Type B pancreatic cell (in vitro differentiated cells): ENCODE results near the gene OPN1LW. TPM values are rescaled to one million over a fixed set of nuclear protein-coding genes. Genes with fewer than 3 reads are reported as not detected.
"Not testable (repeated sequence)": the region's sequence is repeated elsewhere in the genome, so short reads cannot be mapped to it uniquely, and the experiment has no call there.

Experiments used
- DNase-seq: peaks from one replicate; pipeline ENCODE4 v3.0.0; 2021; ENCODE audit warnings: mixed read lengths; ENCODE audit not compliant: unreplicated experiment; ENCODE audit errors: extremely low spot score
- H3K27ac Mint-ChIP-seq: 2 replicates; pipeline ENCODE4 v1.8.0; 2021; ENCODE audit warnings: mild to moderate bottlenecking, mixed read lengths
- H3K27me3 Mint-ChIP-seq: 2 replicates; pipeline ENCODE4 v1.8.0; 2021; ENCODE audit warnings: mixed read lengths
- H3K36me3 Mint-ChIP-seq: 2 replicates; pipeline ENCODE4 v1.8.0; 2021; ENCODE audit warnings: mixed read lengths
- H3K4me1 Mint-ChIP-seq: one replicate; pipeline ENCODE4 v1.8.0; 2021; ENCODE audit warnings: mixed read lengths; ENCODE audit not compliant: unreplicated experiment
- H3K4me3 Mint-ChIP-seq: 2 replicates; pipeline ENCODE4 v1.8.0; 2021; ENCODE audit warnings: mild to moderate bottlenecking, mixed read lengths
- H3K9me3 Mint-ChIP-seq: 2 replicates; pipeline ENCODE4 v1.8.0; 2021; ENCODE audit warnings: mixed read lengths
- total RNA-seq: library from RNA; stranded (reverse); gene quantifications from 2 replicates; pipeline ENCODE4 v1.2.1, GENCODE V29; 2021; ENCODE audit warnings: low replicate concordance
- TF ChIP-seq, protein P1 (sequence below): fragments of 200-600 bp; sonication (generic); conservative IDR thresholded peaks from 2 replicates; pipeline ENCODE4 v1.5.0; 2021; ENCODE audit warnings: antibody characterized with exemption, mild to moderate bottlenecking

OPN1LW gene
- total RNA-seq, 1 donor from 2014 or later, result not detected

DNA sequence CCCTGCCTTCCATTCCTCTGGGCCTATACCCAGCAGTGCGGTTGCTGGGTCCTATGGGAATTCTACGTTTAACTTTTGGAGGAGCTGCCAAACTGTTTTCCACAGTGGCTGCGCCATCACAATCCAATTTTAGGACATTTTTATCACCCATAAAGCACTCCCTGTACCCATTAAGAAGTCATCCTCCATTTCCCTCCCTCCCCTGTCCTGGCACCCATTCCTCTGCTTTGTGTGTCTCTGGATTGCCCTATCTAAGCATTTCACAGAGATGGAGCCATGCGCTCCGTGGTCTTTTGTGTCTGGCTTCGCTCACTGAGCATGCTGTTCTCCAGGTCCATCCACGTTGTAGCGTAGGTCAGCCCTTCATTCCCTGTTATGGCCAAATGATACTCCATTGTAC is 1.7 kb upstream of the OPN1LW start:
- no peak for DNase-seq
- TF ChIP-seq, protein P1, sequence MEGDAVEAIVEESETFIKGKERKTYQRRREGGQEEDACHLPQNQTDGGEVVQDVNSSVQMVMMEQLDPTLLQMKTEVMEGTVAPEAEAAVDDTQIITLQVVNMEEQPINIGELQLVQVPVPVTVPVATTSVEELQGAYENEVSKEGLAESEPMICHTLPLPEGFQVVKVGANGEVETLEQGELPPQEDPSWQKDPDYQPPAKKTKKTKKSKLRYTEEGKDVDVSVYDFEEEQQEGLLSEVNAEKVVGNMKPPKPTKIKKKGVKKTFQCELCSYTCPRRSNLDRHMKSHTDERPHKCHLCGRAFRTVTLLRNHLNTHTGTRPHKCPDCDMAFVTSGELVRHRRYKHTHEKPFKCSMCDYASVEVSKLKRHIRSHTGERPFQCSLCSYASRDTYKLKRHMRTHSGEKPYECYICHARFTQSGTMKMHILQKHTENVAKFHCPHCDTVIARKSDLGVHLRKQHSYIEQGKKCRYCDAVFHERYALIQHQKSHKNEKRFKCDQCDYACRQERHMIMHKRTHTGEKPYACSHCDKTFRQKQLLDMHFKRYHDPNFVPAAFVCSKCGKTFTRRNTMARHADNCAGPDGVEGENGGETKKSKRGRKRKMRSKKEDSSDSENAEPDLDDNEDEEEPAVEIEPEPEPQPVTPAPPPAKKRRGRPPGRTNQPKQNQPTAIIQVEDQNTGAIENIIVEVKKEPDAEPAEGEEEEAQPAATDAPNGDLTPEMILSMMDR, result no peak
- H3K4me3 Mint-ChIP-seq, result no peak overlapping the region
- H3K27ac Mint-ChIP-seq, result no peak overlapping the region
- H3K9me3 Mint-ChIP-seq, result no peaks in the 10 kb centered on the region
- peaks cover 2% of the 10 kb centered on the region for H3K27me3 Mint-ChIP-seq
- no peaks in the 10 kb centered on the region for H3K4me1 Mint-ChIP-seq
- H3K36me3 Mint-ChIP-seq, result no peaks in the 10 kb centered on the region

DNA sequence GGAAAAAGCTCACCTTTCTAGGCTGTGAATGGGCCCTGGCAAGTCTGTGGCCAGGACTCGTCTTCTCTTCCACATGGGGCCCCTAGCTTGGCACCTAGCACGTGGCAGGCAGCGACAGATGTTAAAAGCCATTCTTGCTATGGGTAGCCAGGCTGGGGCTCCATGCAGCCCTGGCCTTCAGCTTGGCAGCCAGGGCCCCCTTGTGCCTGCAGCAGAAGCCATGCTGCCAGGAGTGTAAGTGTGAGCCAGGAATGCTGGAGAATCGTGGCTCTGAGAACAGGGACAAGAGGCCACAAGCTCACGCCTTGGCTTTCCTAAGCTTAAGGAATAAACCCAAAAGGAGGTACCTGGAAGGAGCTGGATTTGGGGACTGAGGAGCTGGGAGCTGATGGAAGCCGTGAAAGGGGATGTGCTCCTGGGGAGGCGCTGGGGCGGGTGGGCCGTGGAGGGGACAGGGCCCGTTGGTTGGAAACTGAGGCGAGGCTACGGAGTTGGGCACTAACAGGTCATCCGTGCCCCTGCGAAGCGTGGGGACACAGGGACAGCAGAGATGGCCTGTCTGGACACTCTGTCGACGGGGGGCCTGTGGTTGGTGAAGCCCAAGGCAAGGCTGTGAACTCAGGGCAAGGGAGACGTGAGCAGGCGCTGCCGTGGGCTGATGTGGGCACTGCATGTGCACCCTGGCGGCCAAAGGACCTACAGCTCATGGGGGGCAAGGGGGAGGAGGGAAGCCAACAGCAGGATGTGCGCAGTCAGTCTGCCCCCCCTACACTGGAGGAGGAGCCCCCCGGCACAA is 895 bp upstream of the OPN1LW start:
- peaks cover 2% of the 10 kb centered on the region for H3K27me3 Mint-ChIP-seq
- no peak overlapping the region for H3K27ac Mint-ChIP-seq
- H3K4me3 Mint-ChIP-seq, result no peak overlapping the region
- no peaks in the 10 kb centered on the region for H3K9me3 Mint-ChIP-seq
- no peaks in the 10 kb centered on the region for H3K36me3 Mint-ChIP-seq
- H3K4me1 Mint-ChIP-seq, result no peaks in the 10 kb centered on the region
- DNase-seq, result no peak
- TF ChIP-seq, protein P1, result no peak

DNA sequence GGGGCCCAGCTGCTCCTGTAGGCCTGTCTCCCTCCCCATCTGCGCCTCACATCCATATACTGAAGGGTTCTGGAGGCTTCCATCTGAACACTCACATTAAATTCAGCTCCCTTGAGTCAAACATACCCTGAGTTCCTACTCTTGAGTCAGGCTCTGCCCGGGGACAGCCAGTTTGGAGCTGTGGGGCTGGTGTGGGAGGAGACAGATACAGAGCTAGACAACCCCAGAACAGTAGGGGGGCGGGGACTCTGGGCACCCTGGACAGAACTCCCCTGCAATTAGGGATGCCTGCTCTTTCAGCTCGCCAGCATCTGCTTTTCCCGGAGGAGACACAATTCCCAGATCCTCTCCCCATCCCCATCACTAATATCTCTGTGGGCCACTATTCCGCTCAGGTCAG is 7.0 kb downstream of the OPN1LW start:
- H3K4me3 Mint-ChIP-seq, H3K27ac Mint-ChIP-seq, H3K36me3 Mint-ChIP-seq, H3K4me1 Mint-ChIP-seq, H3K27me3 Mint-ChIP-seq, DNase-seq, H3K9me3 Mint-ChIP-seq: not testable (repeated sequence)

DNA sequence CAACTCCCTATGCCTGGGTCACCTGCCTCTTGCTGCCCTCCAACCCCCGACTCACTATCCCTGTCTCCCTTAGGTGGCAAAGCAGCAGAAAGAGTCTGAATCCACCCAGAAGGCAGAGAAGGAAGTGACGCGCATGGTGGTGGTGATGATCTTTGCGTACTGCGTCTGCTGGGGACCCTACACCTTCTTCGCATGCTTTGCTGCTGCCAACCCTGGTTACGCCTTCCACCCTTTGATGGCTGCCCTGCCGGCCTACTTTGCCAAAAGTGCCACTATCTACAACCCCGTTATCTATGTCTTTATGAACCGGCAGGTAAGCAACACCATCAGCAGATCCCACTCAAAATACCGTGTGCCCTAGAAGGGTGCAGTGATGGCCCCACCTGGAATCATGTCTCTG is 12.2 kb downstream of the OPN1LW start:
- not testable (repeated sequence) for DNase-seq, H3K4me1 Mint-ChIP-seq, H3K4me3 Mint-ChIP-seq, H3K27me3 Mint-ChIP-seq, H3K27ac Mint-ChIP-seq, H3K9me3 Mint-ChIP-seq, H3K36me3 Mint-ChIP-seq

DNA sequence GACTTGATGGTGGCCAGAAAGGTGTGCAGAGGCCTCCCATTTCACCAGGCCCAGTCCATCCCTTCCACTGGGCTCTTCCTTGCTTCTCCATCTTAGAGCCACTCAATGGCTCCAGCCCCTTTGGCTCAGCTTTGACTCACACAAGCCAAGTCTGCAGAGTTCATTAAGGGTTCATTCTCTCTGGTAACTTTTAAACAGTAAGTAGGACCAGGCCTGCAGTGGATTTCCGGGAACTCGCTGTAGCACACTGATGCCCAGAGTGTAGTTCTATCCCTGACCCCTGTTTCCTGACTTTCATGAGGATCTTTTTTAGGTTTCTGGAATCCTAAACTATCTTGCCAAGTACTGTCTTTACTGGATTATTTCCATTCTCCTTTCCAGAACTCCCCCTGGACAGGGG is 13.2 kb downstream of the OPN1LW start:
- not testable (repeated sequence) for H3K27ac Mint-ChIP-seq, H3K4me3 Mint-ChIP-seq, H3K4me1 Mint-ChIP-seq, H3K9me3 Mint-ChIP-seq, H3K27me3 Mint-ChIP-seq, H3K36me3 Mint-ChIP-seq, DNase-seq

DNA sequence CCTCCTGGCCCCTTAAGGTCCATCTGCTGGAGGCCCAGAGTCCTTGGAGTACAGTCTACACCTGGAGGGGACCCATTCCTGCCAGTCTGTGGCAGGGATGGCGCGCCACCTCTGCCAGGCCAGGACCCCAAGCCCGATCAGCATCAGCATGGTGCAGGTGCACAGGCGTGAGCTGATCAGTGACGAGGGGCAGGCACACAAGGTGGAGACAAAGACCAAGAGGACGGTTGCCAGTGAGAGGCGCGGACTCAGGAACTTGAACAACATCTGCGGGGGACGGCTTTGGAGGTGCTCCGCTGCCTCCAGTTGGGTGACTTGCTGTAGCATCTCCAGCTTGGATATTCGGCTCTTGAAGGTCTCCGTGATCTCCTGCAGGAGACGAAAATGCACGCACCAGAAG is 15.3 kb downstream of the OPN1LW start:
- not testable (repeated sequence) for DNase-seq, H3K9me3 Mint-ChIP-seq, H3K36me3 Mint-ChIP-seq, H3K27ac Mint-ChIP-seq, H3K27me3 Mint-ChIP-seq, H3K4me3 Mint-ChIP-seq, H3K4me1 Mint-ChIP-seq

DNA sequence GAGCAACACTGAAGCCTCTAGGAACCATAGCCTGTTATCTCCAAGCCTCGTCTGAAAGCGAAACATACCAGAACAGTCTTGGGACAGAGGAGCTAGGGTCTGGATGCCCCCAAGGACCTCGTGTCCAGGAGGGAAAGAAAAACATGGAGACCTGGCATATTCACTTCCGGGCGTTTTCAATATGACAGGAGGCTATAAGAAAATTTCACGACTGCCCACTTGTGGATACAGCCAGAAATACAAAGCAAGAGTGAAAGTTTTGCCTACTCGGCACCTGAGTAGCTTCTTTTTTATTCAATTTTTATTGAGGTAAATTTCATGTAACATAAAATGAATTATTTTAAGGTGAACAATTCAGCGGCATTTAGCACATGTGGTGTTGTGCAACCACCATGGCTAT is 20.9 kb downstream of the OPN1LW start:
- not testable (repeated sequence) for H3K4me3 Mint-ChIP-seq, H3K4me1 Mint-ChIP-seq, H3K27ac Mint-ChIP-seq, H3K9me3 Mint-ChIP-seq, H3K36me3 Mint-ChIP-seq, H3K27me3 Mint-ChIP-seq, DNase-seq

DNA sequence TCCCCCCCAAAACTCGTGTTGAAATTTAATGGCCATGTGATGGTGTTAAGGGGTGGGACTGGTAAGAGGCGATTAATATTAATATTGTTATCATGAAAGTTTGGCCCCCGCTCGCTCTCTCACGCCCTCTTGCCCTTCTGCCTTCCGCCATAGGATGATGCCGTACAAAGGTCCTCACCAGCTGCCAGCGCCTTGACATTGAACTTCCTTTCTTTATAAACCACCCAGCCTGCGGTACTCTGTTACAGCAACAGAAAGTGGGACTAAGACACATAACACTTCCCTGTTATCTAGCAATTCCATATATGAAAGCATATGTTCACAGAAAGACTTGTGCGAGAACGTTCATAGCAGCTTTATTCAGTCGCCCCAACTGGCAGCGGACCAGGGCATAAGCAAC is 24.3 kb downstream of the OPN1LW start:
- not testable (repeated sequence) for H3K9me3 Mint-ChIP-seq, H3K27me3 Mint-ChIP-seq, H3K36me3 Mint-ChIP-seq, DNase-seq, H3K27ac Mint-ChIP-seq, H3K4me1 Mint-ChIP-seq, H3K4me3 Mint-ChIP-seq

DNA sequence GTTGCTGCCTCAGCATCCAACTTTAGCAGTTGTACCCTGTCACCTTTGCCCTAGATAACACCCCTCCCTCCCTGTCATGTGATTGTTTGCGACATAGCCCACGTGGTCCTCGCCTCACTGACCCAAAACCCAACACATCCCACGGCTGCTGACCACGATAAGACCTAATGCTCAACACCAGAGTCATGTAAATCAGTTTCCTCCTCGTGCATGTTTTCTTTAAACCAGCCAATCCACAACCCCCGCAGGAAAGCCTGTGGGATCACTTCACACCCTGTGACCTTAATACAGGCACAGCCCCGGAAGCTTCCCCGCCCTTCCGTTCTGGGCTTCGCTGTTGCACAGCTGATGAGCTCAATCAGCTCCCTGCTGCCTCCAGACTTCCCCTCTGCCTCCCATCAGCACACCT is 28.5 kb downstream of the OPN1LW start:
- DNase-seq, H3K36me3 Mint-ChIP-seq, H3K27ac Mint-ChIP-seq, H3K9me3 Mint-ChIP-seq, H3K27me3 Mint-ChIP-seq, H3K4me1 Mint-ChIP-seq, H3K4me3 Mint-ChIP-seq: not testable (repeated sequence)

DNA sequence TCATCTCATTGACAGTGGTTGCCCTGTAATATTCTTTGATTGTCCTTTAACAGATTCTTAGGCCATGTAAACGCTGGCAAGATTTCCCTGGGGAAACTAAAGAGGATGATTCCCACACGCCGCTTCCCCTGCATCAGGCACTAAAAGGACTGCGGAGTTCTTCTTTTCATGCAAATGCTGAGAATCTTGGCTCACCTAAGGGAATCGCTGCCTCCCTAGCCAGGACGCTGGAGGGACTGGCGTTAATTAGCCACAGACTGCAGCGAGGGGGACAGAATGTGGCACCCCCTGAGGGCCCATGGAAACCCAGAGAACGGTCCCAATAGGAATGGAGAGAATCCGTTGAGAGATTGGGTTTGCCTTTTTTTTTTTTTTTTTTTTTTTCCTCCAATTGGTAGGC is 30.3 kb downstream of the OPN1LW start:
- not testable (repeated sequence) for H3K36me3 Mint-ChIP-seq, H3K27ac Mint-ChIP-seq, H3K9me3 Mint-ChIP-seq, H3K27me3 Mint-ChIP-seq, DNase-seq, H3K4me1 Mint-ChIP-seq, H3K4me3 Mint-ChIP-seq

DNA sequence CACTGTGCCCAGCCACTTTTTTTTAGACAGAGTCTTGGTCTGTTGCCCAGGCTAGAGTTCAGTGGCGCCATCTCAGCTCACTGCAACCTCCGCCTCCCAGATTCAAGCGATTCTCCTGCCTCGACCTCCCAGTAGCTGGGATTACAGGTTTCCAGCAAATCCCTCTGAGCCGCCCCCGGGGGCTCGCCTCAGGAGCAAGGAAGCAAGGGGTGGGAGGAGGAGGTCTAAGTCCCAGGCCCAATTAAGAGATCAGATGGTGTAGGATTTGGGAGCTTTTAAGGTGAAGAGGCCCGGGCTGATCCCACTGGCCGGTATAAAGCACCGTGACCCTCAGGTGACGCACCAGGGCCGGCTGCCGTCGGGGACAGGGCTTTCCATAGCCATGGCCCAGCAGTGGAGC is 38.3 kb downstream of the OPN1LW start, which contains the start of gene OPN1MW:
Gene OPN1MW, plus strand, starts transcription at position 301 of the 400 bp plus-strand sequence. Its CDS starts 82 bp downstream, at position 383.
- H3K9me3 Mint-ChIP-seq, DNase-seq, H3K27me3 Mint-ChIP-seq, H3K36me3 Mint-ChIP-seq, H3K4me1 Mint-ChIP-seq, H3K27ac Mint-ChIP-seq, H3K4me3 Mint-ChIP-seq: not testable (repeated sequence)

DNA sequence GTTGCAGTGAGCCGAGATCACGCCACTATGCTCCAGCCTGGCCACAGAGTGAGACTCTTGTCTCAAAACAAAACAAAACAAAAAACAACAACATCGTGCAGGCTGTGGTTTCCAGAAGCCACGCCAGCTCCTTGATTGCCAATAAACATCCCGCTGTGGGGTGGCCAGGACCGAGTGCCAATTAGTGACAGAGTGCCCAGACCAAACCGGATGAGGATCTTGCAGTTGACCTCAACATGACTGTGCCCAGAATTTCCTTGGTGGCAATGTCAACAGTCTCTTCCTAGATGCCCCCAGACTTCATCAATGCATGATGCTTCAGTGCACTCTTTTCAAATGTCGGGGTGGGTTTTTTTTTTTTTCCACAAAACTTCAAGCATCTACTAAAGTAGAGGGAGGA is 39.8 kb downstream of the OPN1LW start:
- H3K36me3 Mint-ChIP-seq, H3K4me1 Mint-ChIP-seq, H3K9me3 Mint-ChIP-seq, H3K4me3 Mint-ChIP-seq, H3K27me3 Mint-ChIP-seq, H3K27ac Mint-ChIP-seq, DNase-seq: not testable (repeated sequence)

DNA sequence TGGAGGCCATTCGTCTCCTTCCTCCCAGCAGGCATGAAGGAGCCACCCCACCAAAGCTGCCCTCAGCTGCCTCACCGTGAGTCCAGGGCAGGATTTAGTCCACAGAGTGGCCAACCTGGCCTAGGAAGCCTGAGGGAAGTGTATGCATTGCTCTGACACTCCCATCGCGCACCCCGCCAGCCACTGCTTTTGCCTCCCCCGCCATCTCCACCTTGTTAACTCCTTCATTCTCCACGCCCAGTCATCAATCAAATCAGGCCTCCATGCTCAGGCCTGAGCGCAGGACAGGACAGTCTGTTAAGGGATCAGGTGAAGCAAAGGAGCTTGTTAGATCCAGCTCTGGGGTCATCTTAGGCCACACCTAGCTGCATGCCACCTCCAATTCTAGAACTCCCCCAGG is 48.8 kb downstream of the OPN1LW start:
- H3K27me3 Mint-ChIP-seq, H3K27ac Mint-ChIP-seq, H3K4me3 Mint-ChIP-seq, H3K4me1 Mint-ChIP-seq, DNase-seq, H3K9me3 Mint-ChIP-seq, H3K36me3 Mint-ChIP-seq: not testable (repeated sequence)
